Bronchial epithelial cell (primary cell): Measurements from ENCODE around the gene MDH2. TPM values are rescaled to one million over a fixed set of nuclear protein-coding genes. Genes with fewer than 3 reads are reported as not detected.
"Not testable (repeated sequence)": the region's sequence is repeated elsewhere in the genome, so short reads cannot be mapped to it uniquely, and the experiment has no call there.

Experiments
- DNase-seq: peaks from one replicate; pipeline ENCODE4 v3.0.0-alpha.2; 2010; ENCODE audit warnings: low read depth
- FAIRE-seq: peaks from 2 replicates; lab custom pipeline; 2011; peaks lifted over from hg19 to GRCh38; lab: Jason Lieb, UNC
- H3K27me3 ChIP-seq: 2 replicates; pipeline ENCODE4 v1.5.1; 2011; ENCODE audit warnings: low read length; ENCODE audit not compliant: control insufficient read depth, insufficient read depth
- H3K36me3 ChIP-seq: 2 replicates; pipeline ENCODE4 v1.5.1; 2011; ENCODE audit warnings: low read length; ENCODE audit not compliant: control insufficient read depth, insufficient read depth
- H3K4me3 ChIP-seq: 2 replicates; pipeline ENCODE4 v1.5.1; 2011; ENCODE audit warnings: mild to moderate bottlenecking, low read depth, low read length, control low read depth
- CTCF ChIP-seq: IDR thresholded peaks from 2 replicates; pipeline ENCODE4 v1.5.1; 2011; ENCODE audit warnings: mild to moderate bottlenecking, moderate library complexity, low read length, control low read depth, inconsistent platforms; ENCODE audit not compliant: insufficient read depth, severe bottlenecking
- total RNA-seq: library from RNA; depleted of rRNA; stranded (reverse); fragments of >200 nt; gene quantifications from 2 replicates; pipeline ENCODE4 v1.2.1, GENCODE V29; 2014

MDH2 gene
- total RNA-seq, 1 donor from 2014 or later = 45.0 TPM

GRCh38 chr7:76076995-76077394 lies 29.1 kb downstream of the MDH2 start:
- FAIRE-seq (no peak), DNase-seq (no peak)
- Histone ChIP-seq H3K4me3 (no peak overlapping the region), H3K27me3 (no peaks in the 10 kb centered on the region), H3K36me3 (no peaks in the 10 kb centered on the region)
- no peak for TF ChIP-seq CTCF

GRCh38 chr7:76077435-76077834 lies 29.5 kb downstream of the MDH2 start:
- FAIRE-seq = no peak
- no peaks in the 10 kb centered on the region for H3K27me3 ChIP-seq
- no peak for TF ChIP-seq CTCF
- H3K36me3 ChIP-seq = no peaks in the 10 kb centered on the region
- DNase-seq = no peak
- H3K4me3 ChIP-seq = no peak overlapping the region

GRCh38 chr7:76080204-76080603 lies 32.3 kb downstream of the MDH2 start:
- no peak for TF ChIP-seq CTCF
- FAIRE-seq = no peak
- no peak for DNase-seq
- no peaks in the 10 kb centered on the region for H3K36me3 ChIP-seq
- H3K4me3 ChIP-seq = no peak overlapping the region
- H3K27me3 ChIP-seq = no peaks in the 10 kb centered on the region

GRCh38 chr7:76084115-76084514 lies 36.2 kb downstream of the MDH2 start:
- not testable (repeated sequence) for H3K36me3 ChIP-seq, FAIRE-seq, H3K27me3 ChIP-seq, H3K4me3 ChIP-seq
- peak; percentile 86 for DNase-seq

- peak; percentile 94 for DNase-seq
- Histone ChIP-seq H3K27me3 (no peaks in the 10 kb centered on the region), H3K36me3 (no peaks in the 10 kb centered on the region), H3K4me3 (no peak overlapping the region)
- FAIRE-seq = no peak
- TF ChIP-seq CTCF = no peak
Observed at GRCh38 chr7:76086070-76086469, 38.2 kb downstream of the MDH2 start.

GRCh38 chr7:76087362-76087791 lies 39.5 kb downstream of the MDH2 start:
- H3K4me3 ChIP-seq, H3K27me3 ChIP-seq, FAIRE-seq, H3K36me3 ChIP-seq: not testable (repeated sequence)
- peak; percentile 98 for DNase-seq

GRCh38 chr7:76089865-76090475 lies 42.1 kb downstream of the MDH2 start:
- H3K36me3 ChIP-seq = no peaks in the 10 kb centered on the region
- no peak overlapping the region for H3K4me3 ChIP-seq
- peak; percentile 78 for DNase-seq
- FAIRE-seq = no peak
- no peaks in the 10 kb centered on the region for H3K27me3 ChIP-seq
- TF ChIP-seq CTCF = no peak
